ENCODE results near the gene FTHL17. TPM values are rescaled to one million over a fixed set of nuclear protein-coding genes. Genes with fewer than 3 reads are reported as not detected.

FTHL17 gene
- total RNA-seq, 4 donors from 2014 or later: not detected

DNA sequence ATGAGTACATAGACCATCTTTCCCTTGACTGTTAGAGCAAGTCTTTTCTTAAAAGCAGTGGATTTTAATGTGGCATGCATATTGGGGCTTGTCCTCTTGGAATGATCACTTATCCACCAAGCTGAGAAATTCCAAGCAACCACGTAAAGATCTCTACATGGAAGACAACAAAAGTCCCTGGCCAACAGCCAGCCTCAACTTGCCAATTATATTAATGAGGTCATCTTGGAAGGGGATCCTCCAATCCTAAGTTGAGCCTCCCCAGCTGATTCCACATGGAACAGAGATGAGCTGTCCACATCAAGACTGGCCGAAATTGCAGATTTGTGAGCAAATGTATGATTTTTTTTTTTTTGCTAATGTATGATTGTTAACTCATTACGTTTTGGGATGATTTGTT, 20.6 kb upstream of the FTHL17 start:
- ATAC-seq: no peak
- 29 to 45% methylated on average over 2 to 3 of the region's 3 CpGs for WGBS, 2 donors (ENCODE audit: low coverage in 1 of 2)
- Histone ChIP-seq H3K27ac (no peak overlapping the region), H3K9me3 (no peaks in the 10 kb centered on the region), H3K27me3 (no peaks in the 10 kb centered on the region), H3K4me1 (no peaks in the 10 kb centered on the region), H3K36me3 (no peaks in the 10 kb centered on the region), H3K4me3 (no peak overlapping the region)
- TF ChIP-seq EP300 (IDR thresholded peaks at IDR 0.05) (no peak), POLR2AphosphoS5 (IDR thresholded peaks at IDR 0.05) (no peak), POLR2A (IDR thresholded peaks at IDR 0.05) (no peak)
- TF ChIP-seq, protein P1, sequence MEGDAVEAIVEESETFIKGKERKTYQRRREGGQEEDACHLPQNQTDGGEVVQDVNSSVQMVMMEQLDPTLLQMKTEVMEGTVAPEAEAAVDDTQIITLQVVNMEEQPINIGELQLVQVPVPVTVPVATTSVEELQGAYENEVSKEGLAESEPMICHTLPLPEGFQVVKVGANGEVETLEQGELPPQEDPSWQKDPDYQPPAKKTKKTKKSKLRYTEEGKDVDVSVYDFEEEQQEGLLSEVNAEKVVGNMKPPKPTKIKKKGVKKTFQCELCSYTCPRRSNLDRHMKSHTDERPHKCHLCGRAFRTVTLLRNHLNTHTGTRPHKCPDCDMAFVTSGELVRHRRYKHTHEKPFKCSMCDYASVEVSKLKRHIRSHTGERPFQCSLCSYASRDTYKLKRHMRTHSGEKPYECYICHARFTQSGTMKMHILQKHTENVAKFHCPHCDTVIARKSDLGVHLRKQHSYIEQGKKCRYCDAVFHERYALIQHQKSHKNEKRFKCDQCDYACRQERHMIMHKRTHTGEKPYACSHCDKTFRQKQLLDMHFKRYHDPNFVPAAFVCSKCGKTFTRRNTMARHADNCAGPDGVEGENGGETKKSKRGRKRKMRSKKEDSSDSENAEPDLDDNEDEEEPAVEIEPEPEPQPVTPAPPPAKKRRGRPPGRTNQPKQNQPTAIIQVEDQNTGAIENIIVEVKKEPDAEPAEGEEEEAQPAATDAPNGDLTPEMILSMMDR (IDR thresholded peaks at IDR 0.05): no peak

DNA sequence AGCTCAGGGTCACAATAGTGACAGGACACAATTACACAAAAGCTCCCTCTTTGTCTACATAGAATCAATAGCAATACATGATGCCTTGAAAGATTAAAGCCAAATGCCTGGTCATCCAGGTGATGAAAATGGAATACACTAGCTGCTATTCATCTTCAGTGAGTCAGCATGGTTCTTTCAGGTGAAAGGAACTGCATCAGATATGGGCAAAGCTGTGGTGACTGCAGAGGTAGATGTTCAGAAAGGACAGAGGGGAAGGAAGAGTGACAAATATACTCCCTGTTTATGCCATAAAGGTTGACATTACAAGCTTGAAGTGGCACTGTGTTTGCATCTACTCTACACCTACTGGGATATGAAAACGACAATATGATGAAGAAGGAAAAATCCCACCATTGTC, 20.0 kb upstream of the FTHL17 start:
- no peaks in the 10 kb centered on the region for H3K4me1 ChIP-seq
- no peaks in the 10 kb centered on the region for H3K36me3 ChIP-seq
- TF ChIP-seq, protein P1 (IDR thresholded peaks at IDR 0.05): no peak
- TF ChIP-seq POLR2A (IDR thresholded peaks at IDR 0.05) (no peak), POLR2AphosphoS5 (IDR thresholded peaks at IDR 0.05) (no peak), EP300 (IDR thresholded peaks at IDR 0.05) (no peak)
- no peaks in the 10 kb centered on the region for H3K27me3 ChIP-seq
- ATAC-seq: no peak
- H3K4me3 ChIP-seq: no peak overlapping the region
- H3K9me3 ChIP-seq: no peaks in the 10 kb centered on the region
- whole genome bisulfite sequencing, 2 donors (ENCODE audit: low coverage in 1 of 2): 58 to 77% methylated on average over 1 of the region's 1 CpG
- no peak overlapping the region for H3K27ac ChIP-seq

DNA sequence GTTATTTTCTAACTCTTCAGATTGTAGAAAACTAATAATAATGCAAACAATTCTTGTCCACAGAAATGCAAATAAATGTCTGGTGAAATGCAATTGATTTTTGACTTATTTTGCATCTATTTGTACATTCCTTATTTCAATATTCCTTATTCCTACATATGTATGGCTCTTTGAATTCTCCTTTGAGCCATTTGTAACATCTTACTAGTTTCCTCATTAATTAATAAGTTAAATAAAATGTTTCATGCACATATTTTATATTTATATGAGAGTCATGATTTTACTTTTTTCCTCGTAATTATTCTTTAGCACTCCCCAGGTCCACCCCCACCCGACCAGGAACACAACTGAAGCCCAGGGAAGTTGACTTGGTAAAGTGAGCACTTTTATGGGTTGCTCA, 2.7 kb upstream of the FTHL17 start:
- Histone ChIP-seq H3K4me1 (no peaks in the 10 kb centered on the region), H3K9me3 (no peaks in the 10 kb centered on the region), H3K27me3 (no peaks in the 10 kb centered on the region), H3K36me3 (no peaks in the 10 kb centered on the region), H3K27ac (no peak overlapping the region), H3K4me3 (no peak overlapping the region)
- no peak for ATAC-seq
- 60 to 74% methylated on average over 1 to 2 of the region's 2 CpGs for WGBS, 2 donors (ENCODE audit: low coverage in 1 of 2)
- TF ChIP-seq EP300 (IDR thresholded peaks at IDR 0.05) (no peak), POLR2A (IDR thresholded peaks at IDR 0.05) (no peak), POLR2AphosphoS5 (IDR thresholded peaks at IDR 0.05) (no peak)
- TF ChIP-seq, protein P1 (IDR thresholded peaks at IDR 0.05): no peak

DNA sequence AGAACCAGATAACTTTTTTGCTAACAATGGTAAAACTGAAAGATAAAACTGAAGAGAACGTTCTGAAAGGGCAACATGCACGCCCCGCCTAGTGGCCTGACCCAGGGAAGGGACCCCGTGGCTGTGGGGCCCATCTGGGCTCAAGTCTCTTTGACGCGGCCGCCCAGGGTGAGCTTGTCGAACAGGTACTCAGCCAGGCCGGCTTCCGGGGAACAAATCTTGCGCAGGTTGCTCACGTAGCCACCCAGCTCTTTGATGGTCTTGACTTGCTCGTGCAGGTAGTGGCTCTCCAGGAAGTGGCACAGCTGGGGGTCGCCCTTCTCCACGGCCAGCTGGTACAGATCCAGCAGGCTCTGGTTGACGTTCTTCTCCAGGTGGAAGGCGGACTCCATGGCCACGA, 579 bp downstream of the FTHL17 start:
- no peak for ATAC-seq
- no CpG with 5 or more reads among the region's 18 CpGs for WGBS, 2 donors (ENCODE audit: low coverage in 1 of 2)

DNA sequence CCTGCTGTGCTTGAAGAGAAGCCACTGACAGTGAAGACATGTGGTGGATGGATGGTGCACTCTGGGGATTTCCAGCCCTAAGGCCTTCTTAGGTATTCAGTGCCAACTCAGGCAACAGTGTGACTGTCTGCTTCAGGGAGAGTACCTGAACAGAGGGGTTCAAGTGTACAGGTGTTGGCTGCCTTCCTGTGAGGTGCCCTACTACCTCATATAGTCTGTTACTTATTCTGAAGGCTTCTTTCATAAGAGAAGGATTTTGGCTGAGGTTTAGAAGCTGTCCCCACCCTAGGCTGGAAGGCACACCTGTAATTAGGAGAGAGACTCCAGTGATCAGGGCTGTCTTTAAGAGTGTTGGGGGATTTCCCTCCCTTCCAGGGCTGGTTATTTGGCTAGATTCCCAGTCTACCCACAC, 1.8 kb downstream of the FTHL17 start:
- no peak for ATAC-seq
- Histone ChIP-seq H3K27me3 (no peaks in the 10 kb centered on the region), H3K36me3 (no peaks in the 10 kb centered on the region), H3K27ac (no peak overlapping the region), H3K4me1 (no peaks in the 10 kb centered on the region), H3K9me3 (no peaks in the 10 kb centered on the region), H3K4me3 (no peak overlapping the region)
- TF ChIP-seq, protein P1 (IDR thresholded peaks at IDR 0.05): no peak
- no peak for TF ChIP-seq POLR2A (IDR thresholded peaks at IDR 0.05)
- no peak for TF ChIP-seq POLR2AphosphoS5 (IDR thresholded peaks at IDR 0.05)
- no peak for TF ChIP-seq EP300 (IDR thresholded peaks at IDR 0.05)

More for the DNA sequence above, 579 bp downstream of the FTHL17 start:
- Histone ChIP-seq H3K27ac (no peak overlapping the region), H3K36me3 (no peaks in the 10 kb centered on the region), H3K9me3 (no peaks in the 10 kb centered on the region), H3K4me3 (no peak overlapping the region), H3K27me3 (no peaks in the 10 kb centered on the region), H3K4me1 (no peaks in the 10 kb centered on the region)
- TF ChIP-seq EP300 (IDR thresholded peaks at IDR 0.05) (no peak), POLR2AphosphoS5 (IDR thresholded peaks at IDR 0.05) (no peak), POLR2A (IDR thresholded peaks at IDR 0.05) (no peak)
- TF ChIP-seq, protein P1 (IDR thresholded peaks at IDR 0.05): no peak
